HG03175 (cell line): Measurements from ENCODE around the gene PARD3.
"Not testable (repeated sequence)": the region's sequence is repeated elsewhere in the genome, so short reads cannot be mapped to it uniquely, and the experiment has no call there.

Source experiments
- ATAC-seq: cut with Tn5 transposase; IDR thresholded peaks from one replicate; pipeline ENCODE4 v1.9.1; 2021; ENCODE audit warnings: mild to moderate bottlenecking, moderate library complexity; ENCODE audit not compliant: unreplicated experiment

Gene PARD3

GRCh38 chr10:34290412-34291081, 524.5 kb downstream of the PARD3 start:
- no peak for ATAC-seq

DNA sequence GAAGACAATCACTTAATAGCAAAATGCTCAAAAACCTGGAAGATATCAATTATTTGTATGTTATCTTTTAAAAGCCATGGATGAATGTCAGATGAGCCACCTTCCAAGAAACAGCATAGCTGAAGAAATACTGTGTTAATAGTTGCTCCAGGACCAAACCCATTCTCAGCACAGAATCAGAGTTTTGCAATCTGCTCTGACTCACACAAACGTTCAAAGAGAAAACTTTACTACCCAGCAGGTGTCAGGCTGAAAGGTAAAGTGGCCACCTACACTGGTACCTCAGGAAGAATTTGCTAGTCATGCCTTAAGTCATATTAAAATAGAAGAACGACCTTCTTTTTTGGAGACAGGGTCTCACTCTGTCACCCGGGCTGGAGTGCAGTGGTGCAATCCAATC, 526.5 kb downstream of the PARD3 start:
- no peak for ATAC-seq

- ATAC-seq: no peak
Observed at GRCh38 chr10:34286136-34286739, 528.9 kb downstream of the PARD3 start.

DNA sequence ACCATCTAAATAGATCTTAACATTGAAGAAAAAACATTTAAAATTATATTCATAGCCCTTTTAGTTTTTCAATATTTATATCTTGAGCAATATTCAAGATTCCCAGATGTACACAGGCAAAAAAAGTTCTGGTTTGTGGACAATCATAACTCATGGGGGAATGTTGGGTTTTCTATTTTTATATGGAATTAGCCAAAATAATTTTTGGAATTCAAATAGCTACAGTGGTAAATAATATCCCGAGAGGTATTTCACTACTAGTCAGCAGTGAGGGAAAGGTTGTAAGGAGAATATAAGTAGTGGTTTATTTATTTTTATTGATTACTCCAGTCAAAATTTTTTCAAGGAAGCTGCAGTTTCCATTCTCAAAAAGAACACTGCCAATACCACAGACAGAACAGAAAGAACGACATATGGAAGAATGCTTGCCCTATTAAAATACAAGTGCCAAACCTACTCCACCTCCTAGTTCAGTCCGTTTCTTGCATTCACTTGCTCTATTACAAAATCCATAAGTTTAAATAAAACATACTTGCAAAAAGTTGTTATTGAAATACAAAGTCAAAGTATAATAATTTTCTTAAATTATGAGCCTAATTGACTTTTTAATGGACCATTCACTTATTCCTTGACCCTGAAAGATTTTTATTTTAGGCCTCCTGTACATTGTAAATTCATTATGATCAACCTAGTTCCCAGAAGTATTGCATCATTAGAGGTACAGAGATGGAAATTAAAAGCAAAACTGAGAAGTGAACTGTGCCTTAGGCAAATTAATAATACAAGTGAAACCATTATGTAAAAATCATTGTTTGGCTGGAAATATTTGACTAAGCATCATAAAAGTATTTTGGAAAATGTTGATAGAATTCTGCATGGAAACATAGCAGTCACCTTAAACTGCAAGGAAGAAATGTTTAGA, 533.2 kb downstream of the PARD3 start:
- peak; percentile 66 for ATAC-seq

DNA sequence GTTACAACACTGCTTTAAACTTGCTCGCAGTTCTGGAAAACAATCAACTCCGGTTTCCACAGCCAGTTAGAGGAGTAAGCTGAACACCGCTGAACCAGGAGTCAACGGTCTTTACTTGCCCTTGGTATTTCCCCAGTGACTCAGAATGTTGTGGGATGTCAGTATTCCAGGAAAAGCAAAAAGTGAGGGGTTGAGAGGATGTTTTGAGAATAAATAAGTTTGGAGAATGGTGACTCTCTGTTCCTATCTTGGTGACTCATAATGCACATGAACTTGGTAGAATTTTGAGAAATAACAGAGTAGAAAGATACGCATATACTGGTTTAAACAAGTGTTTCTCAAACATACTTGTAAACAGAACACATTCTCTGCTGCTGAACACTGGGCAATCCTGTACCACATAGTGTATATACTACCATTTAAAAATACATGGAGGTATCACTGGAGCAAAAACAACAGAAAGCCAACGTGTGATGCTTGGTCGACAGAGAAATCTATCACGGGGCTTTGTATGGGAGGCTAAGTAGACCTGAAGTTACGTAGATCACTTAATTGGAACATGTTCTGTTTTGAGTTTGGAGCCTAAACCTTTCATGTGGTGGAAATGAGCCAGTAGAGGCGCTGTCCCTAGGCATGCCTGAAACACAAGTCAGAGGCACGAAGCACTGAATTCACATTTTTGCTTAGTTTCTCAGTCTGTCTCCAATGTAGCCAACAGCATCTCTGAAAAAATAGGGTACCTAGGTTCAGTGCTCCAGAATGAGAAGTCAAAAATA, 534.3 kb downstream of the PARD3 start:
- no peak for ATAC-seq

DNA sequence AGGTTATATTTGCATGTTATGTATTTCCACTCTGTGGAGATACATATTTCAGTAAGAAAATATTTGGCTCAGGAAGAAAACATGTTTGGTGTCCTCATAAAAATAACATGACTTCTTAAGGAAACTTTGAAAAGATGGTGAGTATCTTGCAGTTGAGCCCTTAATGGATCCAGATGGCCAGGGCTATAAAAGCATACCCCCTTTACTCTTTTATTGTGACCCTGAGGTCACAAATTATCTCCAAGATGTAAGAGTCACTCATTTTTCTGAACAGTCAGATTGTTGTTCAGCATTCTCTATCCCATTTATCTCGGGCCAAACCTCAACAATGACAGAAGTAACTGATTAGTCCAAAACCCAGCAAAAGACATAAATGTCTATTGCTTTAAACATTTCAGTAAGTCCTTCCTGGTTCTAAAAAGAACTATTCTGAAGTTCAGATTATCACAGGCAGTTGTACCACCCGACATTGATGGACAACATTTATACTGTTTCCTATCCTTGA, 539.4 kb downstream of the PARD3 start:
- no peak for ATAC-seq

DNA sequence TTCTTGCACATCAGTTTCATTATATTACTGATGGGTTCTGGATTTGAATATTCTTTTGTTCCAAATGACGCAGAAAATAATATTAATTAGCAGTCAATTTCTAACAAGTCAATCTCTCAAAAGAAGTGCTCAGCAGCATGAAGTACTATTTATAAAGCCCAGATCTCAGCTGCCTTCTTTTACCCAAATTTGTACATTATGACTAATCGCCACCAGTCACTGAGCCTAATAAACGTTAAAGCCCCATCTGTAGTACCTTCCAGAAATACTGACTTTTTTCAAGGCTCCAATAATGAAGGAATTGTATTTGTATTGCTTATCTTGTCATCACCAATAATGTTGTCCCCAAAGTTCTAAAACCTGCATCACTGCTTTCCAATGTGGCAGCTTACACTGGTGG, 540.2 kb downstream of the PARD3 start:
- ATAC-seq: no peak

GRCh38 chr10:34273340-34273739, 541.8 kb downstream of the PARD3 start:
- no peak for ATAC-seq

DNA sequence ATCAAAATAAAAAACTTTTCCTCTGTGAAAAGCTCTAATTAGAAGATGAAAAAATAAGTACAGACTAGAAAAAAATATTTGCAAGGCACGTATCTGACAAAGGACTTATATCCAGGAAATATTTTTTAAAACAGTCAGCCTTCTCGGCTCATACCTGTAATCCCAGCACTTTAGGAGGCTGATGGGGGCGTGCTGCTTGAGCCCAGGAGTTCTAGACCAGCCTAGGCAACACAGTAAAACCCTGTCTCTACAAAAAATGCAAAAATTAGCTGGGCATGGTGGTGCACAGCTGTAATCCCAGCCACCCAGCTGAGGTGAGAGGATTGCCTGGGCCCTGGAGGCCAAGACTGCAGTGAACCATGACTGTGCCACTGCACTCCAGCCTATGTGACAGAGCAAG, 542.8 kb downstream of the PARD3 start:
- no peak for ATAC-seq

DNA sequence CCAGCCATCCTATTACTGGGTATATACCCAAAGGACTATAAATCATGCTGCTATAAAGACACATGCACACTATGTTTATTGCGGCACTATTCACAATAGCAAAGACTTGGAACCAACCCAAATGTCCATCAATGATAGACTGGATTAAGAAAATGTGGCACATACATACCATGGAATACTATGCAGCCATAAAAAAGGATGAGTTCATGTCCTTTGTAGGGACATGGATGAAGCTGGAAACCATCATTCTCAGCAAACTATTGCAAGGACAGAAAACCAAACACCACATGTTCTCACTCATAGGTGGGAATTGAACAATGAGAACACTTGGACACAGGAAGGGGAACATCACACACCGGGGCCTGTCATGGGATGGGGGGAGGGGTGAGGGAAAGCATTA, 546.7 kb downstream of the PARD3 start:
- ATAC-seq: not testable (repeated sequence)

DNA sequence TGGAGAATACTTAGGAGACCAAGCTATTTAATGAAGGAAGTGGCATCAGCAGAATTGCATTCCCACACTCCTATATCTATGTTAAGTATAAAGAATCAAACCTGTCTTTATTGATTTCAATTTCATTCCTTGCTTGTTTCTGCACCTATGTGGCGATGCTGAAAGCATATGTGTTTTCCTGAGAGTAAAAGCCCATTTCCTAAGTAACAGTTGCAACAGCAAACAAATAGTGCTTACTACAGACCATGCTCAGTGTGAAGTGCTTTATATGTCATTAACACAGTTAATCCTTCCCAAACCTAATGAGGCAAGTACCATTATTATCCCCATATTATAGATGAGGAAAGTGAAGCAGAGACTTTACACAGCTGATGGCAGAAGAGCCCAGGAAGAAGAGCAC, 552.1 kb downstream of the PARD3 start:
- ATAC-seq: no peak

GRCh38 chr10:34260904-34261303, 554.2 kb downstream of the PARD3 start:
- no peak for ATAC-seq

- ATAC-seq: no peak
Observed at GRCh38 chr10:34256216-34256615, 558.9 kb downstream of the PARD3 start.

GRCh38 chr10:34255035-34255434, 560.1 kb downstream of the PARD3 start:
- ATAC-seq: no peak

- ATAC-seq: peak; percentile 91
Observed at GRCh38 chr10:34254596-34254995, 560.5 kb downstream of the PARD3 start.

GRCh38 chr10:34252111-34252510, 563.0 kb downstream of the PARD3 start:
- no peak for ATAC-seq

- no peak for ATAC-seq
Observed at GRCh38 chr10:34251177-34251576, 563.9 kb downstream of the PARD3 start.

DNA sequence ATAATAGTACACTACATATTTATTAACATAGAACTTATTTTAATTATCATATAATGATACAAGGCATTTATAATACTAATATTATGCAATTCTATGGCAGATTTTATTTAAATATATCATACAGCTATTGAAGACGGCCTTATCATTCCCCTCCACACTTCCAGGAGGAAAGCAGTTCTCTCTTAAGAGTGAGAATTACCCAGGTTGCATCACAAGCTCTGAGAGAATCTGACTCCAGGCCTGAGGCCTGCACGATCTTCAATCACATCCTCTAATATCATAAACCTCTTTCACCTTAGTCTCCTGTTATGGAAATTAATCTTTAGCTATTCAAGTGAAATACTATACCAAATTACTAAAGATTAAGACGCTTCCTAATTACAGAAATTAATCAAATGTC, 564.4 kb downstream of the PARD3 start:
- ATAC-seq: no peak

DNA sequence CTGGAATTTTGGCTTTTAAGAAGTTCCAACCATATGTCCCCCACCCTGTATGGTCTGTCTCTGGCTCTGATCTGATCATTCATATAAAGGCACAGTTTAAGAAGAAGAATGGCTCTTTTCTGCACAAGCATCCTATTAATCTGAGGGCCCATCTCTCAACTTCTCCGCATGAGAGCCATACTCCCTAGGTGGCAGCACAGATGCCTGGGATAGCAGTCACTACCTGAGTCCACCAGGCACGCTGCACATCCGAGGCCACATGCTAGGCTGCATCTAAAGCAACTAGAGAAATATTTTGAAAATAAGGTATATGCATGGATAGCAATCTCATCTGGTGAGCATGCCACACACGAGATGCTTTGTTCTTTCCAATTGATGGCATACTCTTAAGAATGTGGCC, 565.5 kb downstream of the PARD3 start:
- ATAC-seq: no peak

- ATAC-seq: no peak
Observed at GRCh38 chr10:34247560-34247959, 567.5 kb downstream of the PARD3 start.
